OCI-LY1 (cell line): ENCODE results near the gene HECTD2.

Experiments
- CTCF ChIP-seq: fragments of 200-600 bp; sonication (generic), shearing (Covaris generic); IDR thresholded peaks from 2 replicates; pipeline ENCODE4 v1.5.1; 2017; ENCODE audit warnings: mild to moderate bottlenecking, antibody characterized with exemption, low read length, moderate library complexity, mixed read lengths
- EZH2 ChIP-seq: fragments of 200-600 bp; sonication (generic), shearing (Covaris generic); IDR thresholded peaks from 2 replicates; pipeline ENCODE4 v1.8.0; 2017; ENCODE audit warnings: borderline replicate concordance, mixed run types, mild to moderate bottlenecking, antibody characterized with exemption, low read length, moderate library complexity, mixed read lengths

DNA sequence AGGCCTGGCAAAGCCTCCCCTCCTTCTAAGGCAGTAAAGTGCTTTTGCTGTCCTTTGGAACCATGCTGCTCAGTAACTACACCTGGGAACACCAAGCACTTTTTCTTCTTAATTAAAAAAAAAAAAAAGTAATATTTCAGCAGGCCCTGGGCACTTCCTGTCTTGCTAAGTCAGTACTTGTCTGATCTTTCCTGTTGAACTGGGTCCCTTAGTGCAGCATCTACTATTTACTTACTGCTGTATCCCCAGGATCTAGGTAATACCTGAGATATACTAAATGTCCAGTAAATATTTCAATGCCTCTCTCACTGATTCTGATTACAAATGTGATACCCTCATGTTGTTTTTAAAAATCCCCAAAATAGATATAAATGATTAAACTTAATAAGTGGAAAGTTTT, 145.3 kb downstream of the HECTD2 start:
- TF ChIP-seq CTCF = no peak
- no peak for TF ChIP-seq EZH2
